ENCODE results near the gene BROX.
"Not testable (repeated sequence)": the region's sequence is repeated elsewhere in the genome, so short reads cannot be mapped to it uniquely, and the experiment has no call there.

BROX gene, protein sequence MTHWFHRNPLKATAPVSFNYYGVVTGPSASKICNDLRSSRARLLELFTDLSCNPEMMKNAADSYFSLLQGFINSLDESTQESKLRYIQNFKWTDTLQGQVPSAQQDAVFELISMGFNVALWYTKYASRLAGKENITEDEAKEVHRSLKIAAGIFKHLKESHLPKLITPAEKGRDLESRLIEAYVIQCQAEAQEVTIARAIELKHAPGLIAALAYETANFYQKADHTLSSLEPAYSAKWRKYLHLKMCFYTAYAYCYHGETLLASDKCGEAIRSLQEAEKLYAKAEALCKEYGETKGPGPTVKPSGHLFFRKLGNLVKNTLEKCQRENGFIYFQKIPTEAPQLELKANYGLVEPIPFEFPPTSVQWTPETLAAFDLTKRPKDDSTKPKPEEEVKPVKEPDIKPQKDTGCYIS
- 75.0 reads per million, percentile 77 among the genes with 10 or more reads in this experiment for total RNA-seq

GRCh38 chr1:222712253-222713090 is at the start of gene BROX, which contains the start of gene AIDA:
Gene BROX (plus strand): TSS chr1:222712564. CDS start chr1:222715700, 3,136 bp downstream.
Gene AIDA (minus strand): TSS chr1:222712491. CDS start chr1:222712317, 174 bp downstream.
- DNase-seq, result peak; percentile 93

- DNase-seq, result no peak
Observed at GRCh38 chr1:222663431-222663934, 48.9 kb upstream of the BROX start.

- DNase-seq, result no peak
Observed at GRCh38 chr1:222665964-222666363, 46.4 kb upstream of the BROX start.

DNA sequence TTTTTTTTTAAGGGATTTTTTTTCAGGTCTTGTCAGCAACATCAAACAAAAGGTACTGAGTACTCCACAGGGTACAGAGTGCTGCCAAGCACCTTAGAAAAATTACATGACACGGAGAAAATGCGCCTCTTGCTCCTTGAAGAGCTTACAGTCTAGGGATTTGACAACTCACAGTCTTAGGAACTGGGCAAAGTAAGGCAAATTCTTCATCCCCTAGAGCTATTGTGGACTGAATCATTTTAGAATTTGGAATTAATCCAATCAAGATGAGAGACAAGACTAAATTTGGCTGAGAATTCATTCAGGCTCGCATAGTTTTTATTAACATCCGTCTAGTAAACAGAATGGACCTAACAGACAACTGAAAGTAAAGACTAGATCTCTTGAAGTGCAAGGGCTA is 44.2 kb upstream of the BROX start:
- not testable (repeated sequence) for DNase-seq

GRCh38 chr1:222669107-222669506 is 43.3 kb upstream of the BROX start:
- not testable (repeated sequence) for DNase-seq

- no peak for DNase-seq
Observed at GRCh38 chr1:222670110-222670509, 42.3 kb upstream of the BROX start.

DNA sequence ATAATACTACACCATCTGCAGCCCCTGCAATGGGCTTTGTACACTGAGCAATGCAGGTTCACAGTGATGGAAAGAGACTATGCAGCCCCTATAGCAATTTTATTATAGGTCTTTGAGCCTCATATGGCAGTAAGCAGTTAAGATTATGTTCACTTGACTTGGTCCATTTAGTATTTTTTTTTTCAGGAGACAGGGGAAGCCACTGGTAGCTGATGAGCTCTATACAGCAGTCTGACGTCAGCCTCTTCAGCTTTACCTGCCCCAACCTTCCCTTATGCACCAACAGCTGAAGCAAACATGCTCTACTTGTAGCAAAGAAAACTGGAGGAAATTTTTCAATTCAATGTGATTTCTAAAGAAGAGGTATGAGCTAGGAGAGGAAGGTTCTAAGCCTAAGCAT is 32.3 kb upstream of the BROX start:
- DNase-seq, result no peak

GRCh38 chr1:222691016-222691415 is 21.3 kb upstream of the BROX start:
- no peak for DNase-seq

GRCh38 chr1:222694927-222695326 is 17.4 kb upstream of the BROX start:
- no peak for DNase-seq

DNA sequence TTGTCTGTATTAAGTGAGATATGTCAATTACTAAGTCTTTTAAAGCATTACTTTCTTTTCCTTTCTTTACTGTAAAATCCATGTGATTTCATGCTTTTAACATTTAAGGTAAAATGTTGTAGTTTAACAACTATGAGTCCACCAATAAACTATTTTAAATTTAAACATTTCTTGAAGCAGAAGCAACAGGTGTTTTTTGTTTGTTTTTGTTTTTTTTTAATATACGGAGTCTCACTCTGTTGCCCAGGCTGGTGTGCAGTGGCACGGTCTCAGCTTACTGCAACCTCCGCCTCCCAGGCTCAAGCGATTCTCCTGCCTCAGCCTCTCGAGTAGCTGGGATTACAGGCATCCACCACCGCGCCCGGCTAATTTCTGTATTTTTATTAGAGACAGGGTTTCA is 15.6 kb upstream of the BROX start:
- no peak for DNase-seq

- DNase-seq, result no peak
Observed at GRCh38 chr1:222697203-222697602, 15.2 kb upstream of the BROX start.

DNA sequence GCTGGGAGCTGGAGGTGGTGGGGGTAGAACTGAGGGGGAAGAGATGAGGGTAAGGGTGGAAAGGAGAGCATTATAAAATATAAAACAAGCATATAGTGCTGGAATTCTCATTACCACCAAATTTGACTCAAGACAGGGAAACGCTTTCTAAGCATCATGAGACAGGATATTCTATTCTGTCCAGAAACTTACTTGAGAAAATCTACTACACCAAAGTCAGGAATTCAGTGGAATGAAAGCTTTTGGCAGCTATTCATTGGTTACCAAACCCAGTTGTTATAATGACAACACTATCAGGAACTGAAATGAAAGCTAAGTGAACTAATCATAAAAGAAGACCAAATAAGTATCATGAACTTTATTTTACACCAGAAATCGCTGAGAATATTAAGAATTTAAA is 14.5 kb upstream of the BROX start:
- DNase-seq, result no peak

- no peak for DNase-seq
Observed at GRCh38 chr1:222702210-222702609, 10.2 kb upstream of the BROX start.

GRCh38 chr1:222704260-222704659 is 8.1 kb upstream of the BROX start:
- DNase-seq, result no peak

GRCh38 chr1:222706815-222707214 is 5.5 kb upstream of the BROX start:
- DNase-seq, result no peak

GRCh38 chr1:222709700-222710153 is 2.6 kb upstream of the BROX start:
- no peak for DNase-seq

- peak; percentile 42 for DNase-seq
Observed at GRCh38 chr1:222711319-222712252, 778 bp upstream of the BROX start.

GRCh38 chr1:222713091-222713961 is 962 bp downstream of the BROX start:
- DNase-seq, result peak; percentile 89

GRCh38 chr1:222716393-222716792 is 4.0 kb downstream of the BROX start:
- no peak for DNase-seq

GRCh38 chr1:222728746-222729145 is 16.4 kb downstream of the BROX start:
- DNase-seq, result no peak

GRCh38 chr1:222730866-222731265 is 18.5 kb downstream of the BROX start:
- no peak for DNase-seq

Measured in effector CD4-positive, alpha-beta T cell (primary cell).